Esophagus muscularis mucosa (tissue), 4 donors: ENCODE measurements around the gene KRT25. TPM values are rescaled to one million over a fixed set of nuclear protein-coding genes. Genes with fewer than 3 reads are reported as not detected.

ENCODE experiments used
- DNase-seq: peaks from one replicate; pipeline ENCODE4 v3.0.0-alpha.2; 2017; ENCODE audit errors: extremely low spot score
- H3K27ac ChIP-seq, 4 donors: fragments of 200-600 bp; sonication (generic); replicated peaks in 1 of 4; 1 replicate in 3 of 4; 2 replicates in 1 of 4; pipeline ENCODE4 v1.5.1; 2016 to 2019; ENCODE audit warnings: mild to moderate bottlenecking in 1 of 4
- H3K27me3 ChIP-seq, 4 donors: fragments of 200-600 bp; sonication (generic); one replicate each; pipeline versions ENCODE4 v1.5.1 to v1.6.0; 2016 to 2019
- H3K36me3 ChIP-seq, 4 donors: fragments of 200-600 bp; sonication (generic); one replicate each; pipeline ENCODE4 v1.5.1; 2016 to 2019
- H3K4me1 ChIP-seq, 4 donors: fragments of 200-600 bp; sonication (generic); one replicate each; pipeline ENCODE4 v1.5.1; 2016 to 2019
- H3K4me3 ChIP-seq, 4 donors: fragments of 200-600 bp; sonication (generic); 1 replicate in 2 of 4; 2 replicates in 2 of 4; pipeline ENCODE4 v1.5.1; 2016 to 2019; ENCODE audit warnings: mild to moderate bottlenecking in 4 of 4, moderate library complexity in 1 of 4
- H3K9me3 ChIP-seq, 4 donors: fragments of 200-600 bp; sonication (generic); 1 replicate in 3 of 4; 2 replicates in 1 of 4; pipeline ENCODE4 v1.5.1; 2016 to 2019
- CTCF ChIP-seq, 3 experiments: fragments of 200-600 bp in 2 of 3; fragments of 450-650 bp in 1 of 3; sonication (generic) in 2 of 3; IDR thresholded peaks; one replicate each; pipeline ENCODE4 v1.5.1; 2017 to 2019; ENCODE audit warnings: antibody characterized with exemption in 3 of 3, mild to moderate bottlenecking in 2 of 3, moderate library complexity in 1 of 3
- EP300 ChIP-seq: sonication (generic); formaldehyde crosslinking; IDR thresholded peaks from one replicate; pipeline ENCODE4 v1.6.1; 2017; ENCODE audit warnings: antibody characterized with exemption
- POLR2A ChIP-seq: fragments of 450-650 bp; IDR thresholded peaks from one replicate; pipeline ENCODE4 v1.6.1; 2017; ENCODE audit warnings: antibody characterized with exemption, moderate library complexity, mild to moderate bottlenecking, low read depth
- POLR2AphosphoS5 ChIP-seq, 2 donors: sonication (generic); formaldehyde crosslinking; IDR thresholded peaks; one replicate each; pipeline ENCODE4 v1.6.1; 2017; ENCODE audit warnings: antibody characterized with exemption in 2 of 2
- WGBS: methylation state at CpG from one replicate; pipeline ENCODE4 v1.1.5; 2018; 5-methylcytosine and 5-hydroxymethylcytosine counted together
- intact Hi-C: fragments of 100-400 bp; cut with DNase I; formaldehyde crosslinking; loops from one replicate; pipeline ENCODE4 v1.15.1; 2023
- total RNA-seq, 4 donors: library from RNA; depleted of rRNA; stranded (reverse); fragments of >200 nt; gene quantifications; one replicate each; pipeline versions ENCODE4 v1.1.0 to v1.2.1, GENCODE V29; 2016

The KRT25 gene
- total RNA-seq, 4 donors from 2014 or later, result not detected

GRCh38 chr17:40763752-40764151, 8.6 kb upstream of the KRT25 start:
- TF ChIP-seq CTCF (IDR thresholded peaks at IDR 0.05) (no peak), POLR2AphosphoS5 (IDR thresholded peaks at IDR 0.05) (no peak), POLR2A (no peak), EP300 (no peak)

DNA sequence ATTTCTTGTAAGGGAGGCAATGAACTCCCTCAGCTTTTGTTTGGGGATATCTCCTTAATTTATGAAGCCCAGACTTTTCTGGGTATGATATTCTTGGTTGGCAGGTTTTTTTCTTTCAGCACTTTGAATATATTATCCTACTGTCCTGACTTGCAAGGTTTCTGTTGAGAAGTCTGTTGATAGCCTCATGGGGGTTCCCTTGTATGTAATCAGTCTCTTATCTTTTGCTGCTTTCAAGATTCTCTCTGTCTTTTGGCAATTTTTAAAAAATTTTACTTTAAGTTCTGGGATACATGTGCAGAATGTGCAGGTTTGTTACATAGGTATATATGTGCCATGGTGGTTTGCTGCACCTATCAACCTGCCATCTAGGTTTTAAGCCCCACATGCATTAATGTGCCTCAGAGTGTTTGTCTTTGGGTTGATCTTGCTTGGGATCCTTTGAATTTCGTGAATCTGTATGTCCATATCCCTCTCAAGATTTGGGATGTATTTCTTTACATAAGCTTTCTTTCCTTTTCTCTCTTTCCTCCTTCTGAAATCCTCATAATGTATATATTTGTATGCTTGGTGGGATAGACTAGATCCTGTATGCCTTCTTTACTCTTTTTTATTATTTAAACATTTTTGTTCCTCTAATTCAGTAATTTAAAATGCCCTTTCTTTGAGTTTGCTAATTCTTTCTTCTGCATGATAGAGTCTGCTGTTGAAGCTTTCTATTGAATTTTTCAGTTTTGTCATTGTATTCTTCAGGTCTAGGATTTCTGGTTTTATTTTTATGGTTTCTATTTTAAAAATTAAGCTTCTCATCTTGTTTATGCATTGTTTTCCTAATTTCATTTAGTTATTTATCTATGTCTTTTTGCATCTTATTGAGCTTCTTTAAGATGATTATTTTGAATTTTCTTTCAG, 5.2 kb upstream of the KRT25 start:
- Histone ChIP-seq H3K4me3 (no peak overlapping the region), H3K9me3 (peaks cover 3 to 47% (median 42%) of the 10 kb centered on the region in 4 donors), H3K27me3 (peaks cover 0 to 8% (median 0%) of the 10 kb centered on the region in 4 donors), H3K36me3 (no peaks in the 10 kb centered on the region), H3K27ac (no peak overlapping the region), H3K4me1 (no peaks in the 10 kb centered on the region)
- 11% methylated on average over 1 of the region's 1 CpG for WGBS
- intact Hi-C loops, result no loop called here
- TF ChIP-seq CTCF (IDR thresholded peaks at IDR 0.05) (no peak), POLR2AphosphoS5 (IDR thresholded peaks at IDR 0.05) (no peak), EP300 (no peak), POLR2A (no peak)
- no peak for DNase-seq

More at GRCh38 chr17:40763752-40764151, 8.6 kb upstream of the KRT25 start:
- Histone ChIP-seq H3K4me1 (no peaks in the 10 kb centered on the region), H3K27me3 (peaks cover 0 to 8% (median 0%) of the 10 kb centered on the region in 4 donors), H3K36me3 (no peaks in the 10 kb centered on the region), H3K27ac (no peak overlapping the region), H3K9me3 (peaks cover 3 to 47% (median 42%) of the 10 kb centered on the region in 4 donors), H3K4me3 (no peak overlapping the region)
- intact Hi-C loops, result no loop called here
- DNase-seq, result no peak
- 83% methylated on average over 1 of the region's 1 CpG for WGBS

DNA sequence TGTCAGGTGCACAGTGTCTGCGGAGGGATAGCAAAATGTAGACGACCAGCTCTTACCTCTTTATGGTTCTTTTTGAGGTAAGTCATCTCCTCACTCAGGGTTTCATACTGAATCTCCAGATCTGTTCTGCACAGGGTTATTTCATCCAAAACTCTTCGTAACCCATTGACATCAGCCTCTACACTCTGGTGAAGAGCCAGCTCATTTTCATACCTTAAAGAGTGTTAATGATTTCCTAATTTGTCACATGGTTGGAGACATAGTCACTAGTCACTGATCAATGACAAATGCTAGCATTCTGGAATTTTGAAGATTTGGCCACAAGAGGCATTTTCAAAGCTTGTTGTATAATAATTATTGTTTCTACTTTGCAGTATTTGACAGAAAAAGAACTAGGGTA, 1.3 kb downstream of the KRT25 start:
- intact Hi-C loops, result no loop called here
- WGBS, result 91% methylated on average over 3 of the region's 3 CpGs
- H3K36me3 ChIP-seq, result no peaks in the 10 kb centered on the region
- peaks cover 0 to 26% (median 4%) of the 10 kb centered on the region in 4 donors for H3K27me3 ChIP-seq
- no peaks in the 10 kb centered on the region for H3K4me1 ChIP-seq
- no peak for DNase-seq
- H3K4me3 ChIP-seq, result no peak overlapping the region
- TF ChIP-seq POLR2A (no peak), CTCF (IDR thresholded peaks at IDR 0.05) (no peak), POLR2AphosphoS5 (IDR thresholded peaks at IDR 0.05) (no peak), EP300 (no peak)
- H3K27ac ChIP-seq, result no peak overlapping the region
- peaks cover 0 to 1% (median 0%) of the 10 kb centered on the region in 4 donors for H3K9me3 ChIP-seq

DNA sequence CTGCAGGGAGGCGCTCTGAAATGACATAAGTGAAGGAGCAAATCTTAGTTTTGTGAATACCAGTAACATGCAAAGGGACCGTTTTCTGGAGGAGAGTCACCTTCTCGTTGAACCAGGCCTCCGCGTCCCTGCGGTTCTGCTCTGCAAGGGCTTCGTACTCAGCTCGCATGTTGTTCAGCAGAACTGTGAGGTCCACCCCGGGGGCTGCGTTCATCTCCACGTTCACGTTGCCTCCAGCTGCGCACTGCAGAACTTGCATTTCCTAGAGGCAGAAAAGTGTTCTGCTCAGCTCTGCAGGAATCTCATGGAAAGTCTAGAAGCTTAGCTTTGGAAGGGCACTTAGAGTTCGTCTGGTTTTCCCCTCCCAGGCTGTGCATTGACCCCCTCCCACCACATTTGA, 4.1 kb downstream of the KRT25 start:
- H3K36me3 ChIP-seq, result no peaks in the 10 kb centered on the region
- H3K9me3 ChIP-seq, result no peaks in the 10 kb centered on the region
- H3K4me1 ChIP-seq, result no peaks in the 10 kb centered on the region
- TF ChIP-seq CTCF (IDR thresholded peaks at IDR 0.05) (no peak), POLR2A (no peak), POLR2AphosphoS5 (IDR thresholded peaks at IDR 0.05) (no peak), EP300 (no peak)
- no peak for DNase-seq
- no peak overlapping the region for H3K4me3 ChIP-seq
- intact Hi-C loops, result no loop called here
- WGBS, result 65% methylated on average over 8 of the region's 14 CpGs
- peaks cover 0 to 26% (median 4%) of the 10 kb centered on the region in 4 donors for H3K27me3 ChIP-seq
- no peak overlapping the region for H3K27ac ChIP-seq
